OCI-LY1 (cell line): Measurements from ENCODE around the gene SLC25A29.
A peak's percentile ranks its signal among the peaks of the same experiment; 100 is the strongest.

Experiments used
- H2AFZ ChIP-seq: fragments of 200-600 bp; sonication (generic), shearing (Covaris generic); 2 replicates; pipeline ENCODE4 v1.6.0; 2014; ENCODE audit warnings: antibody characterized with exemption, mild to moderate bottlenecking, low read length
- H3F3A ChIP-seq: fragments of 200-600 bp; sonication (generic), shearing (Covaris generic); 2 replicates; pipeline ENCODE4 v1.6.0; 2014; ENCODE audit warnings: mild to moderate bottlenecking, antibody characterized with exemption, low read length, moderate library complexity; ENCODE audit not compliant: insufficient read depth
- H3K27ac ChIP-seq: fragments of 200-600 bp; sonication (generic); 2 replicates; pipeline ENCODE4 v1.5.1; 2014; ENCODE audit warnings: low read length, mixed run types, mild to moderate bottlenecking, low read depth; ENCODE audit not compliant: poor library complexity, severe bottlenecking
- H3K27me3 ChIP-seq: fragments of 200-600 bp; sonication (generic); 2 replicates; pipeline ENCODE4 v1.6.0; 2014; ENCODE audit warnings: antibody characterized with exemption, mild to moderate bottlenecking, low read length, moderate library complexity; ENCODE audit not compliant: insufficient read depth
- H3K36me3 ChIP-seq: fragments of 200-600 bp; sonication (generic); 2 replicates; pipeline ENCODE4 v1.6.1; 2014; ENCODE audit warnings: mild to moderate bottlenecking, antibody characterized with exemption, low read length, moderate library complexity, mixed read lengths; ENCODE audit not compliant: insufficient read depth
- H3K4me1 ChIP-seq: fragments of 200-600 bp; sonication (generic); 2 replicates; pipeline ENCODE4 v1.5.1; 2014; ENCODE audit warnings: mild to moderate bottlenecking, low read length, moderate library complexity; ENCODE audit not compliant: insufficient read depth, severe bottlenecking
- H3K4me2 ChIP-seq: fragments of 200-600 bp; sonication (generic), shearing (Covaris generic); 2 replicates; pipeline ENCODE4 v1.6.1; 2014; ENCODE audit warnings: low read length
- H3K4me3 ChIP-seq: fragments of 200-600 bp; sonication (generic); 2 replicates; pipeline ENCODE4 v1.5.1; 2014; ENCODE audit warnings: low read length, low read depth, mild to moderate bottlenecking, mixed read lengths; ENCODE audit not compliant: poor library complexity, severe bottlenecking
- H3K79me2 ChIP-seq: fragments of 200-600 bp; shearing (Covaris generic); 2 replicates; pipeline ENCODE4 v1.6.1; 2016; ENCODE audit warnings: mixed run types, low read length, mixed read lengths; ENCODE audit not compliant: insufficient read depth
- H3K9ac ChIP-seq: fragments of 200-600 bp; sonication (generic), shearing (Covaris generic); 2 replicates; pipeline ENCODE4 v1.6.1; 2014; ENCODE audit warnings: mild to moderate bottlenecking, low read length, mixed read lengths
- H3K9me2 ChIP-seq: fragments of 200-600 bp; sonication (generic), shearing (Covaris generic); 2 replicates; pipeline ENCODE4 v1.6.1; 2014; ENCODE audit warnings: low read depth, mild to moderate bottlenecking, low read length, mixed read lengths
- H3K9me3 ChIP-seq: fragments of 200-600 bp; shearing (Covaris generic); 2 replicates; pipeline ENCODE4 v1.6.1; 2014; ENCODE audit warnings: low read length, mixed read lengths
- H4K20me1 ChIP-seq: fragments of 200-600 bp; sonication (generic), shearing (Covaris generic); 2 replicates; pipeline ENCODE4 v1.6.0; 2016; ENCODE audit warnings: mild to moderate bottlenecking, low read length; ENCODE audit not compliant: insufficient read depth
- EZH2 ChIP-seq: fragments of 200-600 bp; sonication (generic), shearing (Covaris generic); IDR thresholded peaks from 2 replicates; pipeline ENCODE4 v1.8.0; 2017; ENCODE audit warnings: borderline replicate concordance, mixed run types, mild to moderate bottlenecking, antibody characterized with exemption, low read length, moderate library complexity, mixed read lengths
- TF ChIP-seq, protein P1 (sequence below): fragments of 200-600 bp; sonication (generic), shearing (Covaris generic); IDR thresholded peaks from 2 replicates; pipeline ENCODE4 v1.5.1; 2017; ENCODE audit warnings: mild to moderate bottlenecking, antibody characterized with exemption, low read length, moderate library complexity, mixed read lengths

The SLC25A29 gene

DNA sequence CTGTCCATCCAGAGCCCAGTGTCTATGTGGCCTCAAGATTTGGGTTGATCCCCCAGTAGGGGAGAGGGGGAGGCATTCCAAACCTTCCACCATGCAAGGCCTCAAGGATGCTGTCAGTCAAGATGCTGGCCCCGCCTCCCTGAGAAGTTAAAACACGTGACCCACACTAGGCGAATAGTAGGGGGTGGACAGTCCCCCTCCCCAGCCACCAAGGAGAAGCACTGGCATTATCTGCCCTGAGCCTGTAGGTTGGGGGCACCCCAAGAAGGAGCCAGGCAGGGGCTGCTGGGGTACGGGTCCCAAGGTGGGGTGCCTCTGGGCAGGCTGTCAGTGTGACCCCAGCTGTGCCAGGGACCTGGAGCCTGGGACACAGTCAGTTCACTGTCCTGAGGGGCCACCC is 2.3 kb downstream of the SLC25A29 start:
- Histone ChIP-seq H3K27ac (no peak overlapping the region), H2AFZ (no peak overlapping the region), H4K20me1 (no peaks in the 10 kb centered on the region), H3K4me1 (peaks cover 20% of the 10 kb centered on the region), H3K4me2 (no peak overlapping the region), H3K27me3 (peaks cover 10% of the 10 kb centered on the region; the same call in 1 of the 2 replicates), H3F3A (no peaks in the 10 kb centered on the region), H3K79me2 (no peaks in the 10 kb centered on the region), H3K9me3 (no peaks in the 10 kb centered on the region), H3K36me3 (no peaks in the 10 kb centered on the region), H3K9ac (no peak overlapping the region), H3K4me3 (no peak overlapping the region), H3K9me2 (no peaks in the 10 kb centered on the region)
- TF ChIP-seq, protein P1, sequence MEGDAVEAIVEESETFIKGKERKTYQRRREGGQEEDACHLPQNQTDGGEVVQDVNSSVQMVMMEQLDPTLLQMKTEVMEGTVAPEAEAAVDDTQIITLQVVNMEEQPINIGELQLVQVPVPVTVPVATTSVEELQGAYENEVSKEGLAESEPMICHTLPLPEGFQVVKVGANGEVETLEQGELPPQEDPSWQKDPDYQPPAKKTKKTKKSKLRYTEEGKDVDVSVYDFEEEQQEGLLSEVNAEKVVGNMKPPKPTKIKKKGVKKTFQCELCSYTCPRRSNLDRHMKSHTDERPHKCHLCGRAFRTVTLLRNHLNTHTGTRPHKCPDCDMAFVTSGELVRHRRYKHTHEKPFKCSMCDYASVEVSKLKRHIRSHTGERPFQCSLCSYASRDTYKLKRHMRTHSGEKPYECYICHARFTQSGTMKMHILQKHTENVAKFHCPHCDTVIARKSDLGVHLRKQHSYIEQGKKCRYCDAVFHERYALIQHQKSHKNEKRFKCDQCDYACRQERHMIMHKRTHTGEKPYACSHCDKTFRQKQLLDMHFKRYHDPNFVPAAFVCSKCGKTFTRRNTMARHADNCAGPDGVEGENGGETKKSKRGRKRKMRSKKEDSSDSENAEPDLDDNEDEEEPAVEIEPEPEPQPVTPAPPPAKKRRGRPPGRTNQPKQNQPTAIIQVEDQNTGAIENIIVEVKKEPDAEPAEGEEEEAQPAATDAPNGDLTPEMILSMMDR: no peak
- TF ChIP-seq EZH2: no peak

DNA sequence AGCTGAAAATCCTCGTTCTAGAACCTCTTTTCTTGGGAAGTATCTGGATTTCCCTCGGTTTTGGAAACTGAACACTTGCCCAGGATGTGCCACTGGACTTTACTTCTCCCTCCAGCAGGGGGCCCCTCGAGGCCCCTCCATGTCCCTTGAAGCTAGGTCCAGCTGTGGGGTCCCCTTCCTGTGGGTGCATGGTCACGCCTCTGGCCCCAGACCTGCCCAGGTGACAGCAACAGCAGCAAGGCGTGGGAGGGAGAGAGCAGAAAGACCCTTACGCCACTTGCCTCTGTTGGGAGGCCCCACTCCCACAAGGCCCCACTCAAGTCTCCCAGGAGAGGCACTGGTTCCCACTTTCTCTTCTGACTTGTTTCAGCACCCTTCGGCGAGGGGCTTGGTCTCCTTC is 3.1 kb downstream of the SLC25A29 start:
- Histone ChIP-seq H3K27me3 (peaks cover 10% of the 10 kb centered on the region; the same call in 1 of the 2 replicates), H3K4me3 (no peak overlapping the region), H3K27ac (no peak overlapping the region), H3K79me2 (no peaks in the 10 kb centered on the region), H2AFZ (no peak overlapping the region), H3K9me2 (no peaks in the 10 kb centered on the region), H3K4me2 (no peak overlapping the region), H3K9ac (no peak overlapping the region), H3F3A (no peaks in the 10 kb centered on the region), H3K4me1 (peaks cover 20% of the 10 kb centered on the region), H3K36me3 (no peaks in the 10 kb centered on the region), H3K9me3 (no peaks in the 10 kb centered on the region), H4K20me1 (no peaks in the 10 kb centered on the region)
- TF ChIP-seq, protein P1: peak; percentile 65
- TF ChIP-seq EZH2: no peak

DNA sequence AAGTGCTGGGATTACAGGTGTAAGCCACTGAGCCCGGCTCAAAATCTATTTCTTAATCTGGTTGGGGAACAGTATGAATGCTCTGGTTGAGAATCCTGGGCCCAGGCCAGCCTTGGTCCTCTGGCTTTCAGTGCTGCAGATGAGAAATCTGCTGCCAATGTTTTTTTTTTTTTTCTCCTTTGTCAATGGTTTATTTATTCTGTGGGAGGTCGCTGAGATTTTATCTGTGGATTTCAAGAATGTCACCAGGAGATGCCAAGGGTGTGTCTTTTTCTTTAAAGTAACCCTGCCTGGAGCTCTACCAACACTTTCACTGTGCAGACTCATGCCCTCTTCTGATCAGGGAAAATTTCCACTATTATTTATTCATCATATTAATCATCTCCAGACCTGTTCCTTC is 3.6 kb downstream of the SLC25A29 start:
- no peak for TF ChIP-seq EZH2
- TF ChIP-seq, protein P1: no peak
- Histone ChIP-seq H3K4me3 (no peak overlapping the region), H4K20me1 (no peaks in the 10 kb centered on the region), H3K4me2 (no peak overlapping the region), H3K9me3 (no peaks in the 10 kb centered on the region), H2AFZ (no peak overlapping the region), H3K79me2 (no peaks in the 10 kb centered on the region), H3K9me2 (no peaks in the 10 kb centered on the region), H3K9ac (no peak overlapping the region), H3K27me3 (peaks cover 10% of the 10 kb centered on the region; the same call in 1 of the 2 replicates), H3K36me3 (no peaks in the 10 kb centered on the region), H3K27ac (no peak overlapping the region), H3K4me1 (peaks cover 25% of the 10 kb centered on the region), H3F3A (no peaks in the 10 kb centered on the region)
